Measurements from ENCODE around the gene PRKAG1. TPM values are rescaled to one million over a fixed set of nuclear protein-coding genes. Genes with fewer than 3 reads are reported as not detected.
"Not testable (repeated sequence)": the region's sequence is repeated elsewhere in the genome, so short reads cannot be mapped to it uniquely, and the experiment has no call there.

PRKAG1 gene
- 10 to 100 TPM; 64.9 to 82.7 (median 75.6) TPM for polyA plus RNA-seq (ENCODE audit: insufficient read depth in 1 of 5, insufficient read length in 5 of 5, low replicate concordance in 1 of 5)
- long read RNA-seq, donor 1, transcript PRKAG1-206 (12 exons, 1,699 nt) = major isoform, 10 of 12 reads
- long read RNA-seq, donor 1, partial matches to known transcripts = 0 of 12 reads
- long read RNA-seq, donor 1, other reads (novel, unspliced or antisense) = 0 of 12 reads
- long read RNA-seq, donor 2, transcript PRKAG1-206 (12 exons, 1,699 nt) = major isoform, 11 of 12 reads
- long read RNA-seq, donor 2, partial matches to known transcripts = 0 of 12 reads
- long read RNA-seq, donor 2, other reads (novel, unspliced or antisense) = 0 of 12 reads
- long read RNA-seq, donor 3, partial matches to known transcripts = 17 of 22 reads
- long read RNA-seq, donor 3, other reads (novel, unspliced or antisense) = 0 of 22 reads
- long read RNA-seq, donor 4, partial matches to known transcripts = 15 of 19 reads
- long read RNA-seq, donor 4, other reads (novel, unspliced or antisense) = 0 of 19 reads
- long read RNA-seq, donor 5, transcript PRKAG1-206 (12 exons, 1,699 nt) = major isoform, 6 of 7 reads
- long read RNA-seq, donor 5, partial matches to known transcripts = 0 of 7 reads
- long read RNA-seq, donor 5, other reads (novel, unspliced or antisense) = 0 of 7 reads
- long read RNA-seq, donor 6, transcript PRKAG1-206 (12 exons, 1,699 nt) = major isoform, 11 of 16 reads
- long read RNA-seq, donor 6, partial matches to known transcripts = 0 of 16 reads
- long read RNA-seq, donor 6, other reads (novel, unspliced or antisense) = 0 of 16 reads
- long read RNA-seq, donor 7, transcript PRKAG1-206 (12 exons, 1,699 nt) = major isoform, 8 of 18 reads
- long read RNA-seq, donor 7, partial matches to known transcripts = 7 of 18 reads
- long read RNA-seq, donor 7, other reads (novel, unspliced or antisense) = 0 of 18 reads
- long read RNA-seq, donor 8, partial matches to known transcripts = 5 of 8 reads
- long read RNA-seq, donor 8, other reads (novel, unspliced or antisense) = 0 of 8 reads

DNA sequence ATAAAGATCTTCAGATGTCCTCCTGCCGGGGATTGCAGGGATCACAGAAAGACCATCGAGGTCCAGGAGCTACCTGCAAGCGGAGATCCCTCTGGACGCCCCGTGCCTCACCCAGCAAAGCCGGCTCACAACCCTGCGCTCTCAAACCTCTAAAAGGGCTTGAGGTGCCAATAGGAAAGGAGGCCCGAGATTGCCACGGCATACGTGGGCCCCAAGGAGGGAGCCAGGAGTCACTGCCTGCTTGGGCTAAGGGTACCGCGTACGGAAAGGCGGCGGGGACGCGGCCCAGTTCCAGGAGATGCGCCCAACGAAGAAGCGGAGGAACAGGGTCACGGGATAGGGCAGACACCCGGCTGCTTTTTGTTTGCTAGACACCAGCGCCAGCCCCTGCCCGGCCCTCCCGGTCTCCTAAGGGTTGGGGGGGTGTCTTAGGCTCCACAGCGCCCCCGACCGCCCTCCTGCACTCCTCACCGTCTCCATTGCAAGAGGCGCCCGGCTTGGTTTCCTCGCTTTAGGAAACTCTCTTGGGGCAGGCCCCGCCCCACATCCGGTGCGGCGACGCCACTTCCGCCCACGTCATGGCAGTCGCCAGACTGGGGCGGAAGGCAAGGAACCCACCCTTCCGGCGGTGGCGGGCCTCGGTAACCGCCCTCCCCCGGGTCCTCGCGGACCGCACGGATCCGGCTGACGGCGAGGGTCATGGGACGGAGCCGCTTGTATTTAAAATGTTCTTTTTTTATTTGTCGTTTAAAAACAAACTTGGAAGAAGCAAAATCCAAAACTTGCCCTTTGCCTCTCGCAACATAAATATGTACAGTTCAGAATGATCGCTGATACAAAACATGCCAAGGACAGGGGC, at the start of gene PRKAG1:
Gene PRKAG1, minus strand, starts transcription at position 516 of the 859 bp plus-strand sequence. Its CDS starts 36 bp downstream, at position 480.
- peak; percentile 97 for DNase-seq

DNA sequence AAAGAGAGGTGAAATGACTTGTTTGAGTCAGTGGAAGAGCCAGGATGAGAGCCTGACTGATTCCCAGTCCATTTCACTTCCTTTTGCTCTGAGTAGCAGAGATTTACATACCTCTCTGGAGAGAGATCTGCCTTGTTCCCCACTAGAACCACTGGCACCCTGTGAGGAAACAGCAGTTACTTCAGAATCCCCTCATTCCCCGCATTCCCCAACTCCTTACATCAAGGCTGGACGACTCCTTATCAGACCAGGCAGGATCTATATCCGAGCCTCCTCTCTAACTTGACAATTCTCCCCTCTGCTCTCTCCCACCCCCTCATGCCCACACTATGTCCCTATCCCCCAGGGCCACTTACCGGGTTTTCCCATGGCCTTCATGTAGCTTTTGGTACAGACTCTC, 47.5 kb upstream of the PRKAG1 start:
- DNase-seq = no peak

DNA sequence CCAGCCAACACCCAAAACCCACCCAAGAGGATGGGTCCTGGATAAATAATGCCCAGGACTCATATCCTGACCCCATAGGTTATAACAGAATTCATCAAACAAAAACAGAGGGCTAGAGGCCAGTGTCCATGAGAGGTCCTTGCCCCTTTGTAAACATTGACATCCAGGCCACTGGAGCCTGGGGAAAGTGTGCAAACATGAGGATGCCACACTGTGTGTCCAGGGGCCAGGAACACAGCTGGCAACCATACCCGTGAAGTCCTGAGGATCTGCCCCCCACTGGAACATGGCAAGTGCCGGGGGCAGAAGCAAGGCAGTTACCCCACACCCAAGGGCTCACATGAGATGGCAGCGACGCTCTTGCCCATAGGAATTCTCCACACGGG, 46.2 kb upstream of the PRKAG1 start:
- no peak for DNase-seq

DNA sequence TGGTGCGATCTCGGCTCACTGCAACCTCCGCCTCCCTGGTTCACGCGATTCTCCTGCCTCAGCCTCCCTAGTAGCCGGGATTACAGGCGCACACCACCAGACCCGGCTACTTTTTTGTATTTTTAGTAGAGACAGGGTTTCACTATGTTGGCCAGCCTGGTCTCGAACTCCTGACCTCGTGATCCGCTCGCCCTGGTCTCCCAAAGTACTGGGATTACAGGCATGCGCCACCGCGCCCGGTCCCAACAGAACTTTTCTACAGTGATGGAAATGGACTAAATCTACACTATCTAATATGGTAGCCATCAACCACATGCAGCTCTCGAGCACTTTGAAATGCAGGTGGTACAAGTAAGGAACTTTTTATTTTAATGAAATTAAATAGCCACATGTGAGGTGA, 43.3 kb upstream of the PRKAG1 start:
- DNase-seq = not testable (repeated sequence)

DNA sequence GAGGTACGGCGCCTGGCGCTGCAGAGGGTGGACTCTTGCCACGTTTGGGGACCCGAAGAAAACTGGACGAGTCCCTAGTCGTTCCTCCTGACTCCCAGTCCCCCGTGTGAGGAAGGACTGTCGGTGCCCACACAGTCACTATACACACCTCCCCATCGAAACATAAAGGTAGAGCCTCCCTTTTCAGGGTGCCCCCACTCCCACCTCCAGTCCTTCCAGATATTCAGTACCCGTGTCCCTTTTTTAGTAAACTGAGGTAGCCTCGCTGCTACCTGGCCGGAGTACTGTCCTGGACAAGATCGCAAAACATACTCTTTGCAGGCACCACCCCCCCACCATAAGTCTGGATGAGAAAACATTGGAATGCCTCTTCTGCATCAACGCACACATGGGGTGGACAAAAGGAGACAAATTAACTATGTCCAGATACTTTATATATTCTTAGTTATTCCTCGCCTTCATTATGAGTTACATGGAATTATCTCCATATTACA, 42.6 kb upstream of the PRKAG1 start:
- DNase-seq = no peak

DNA sequence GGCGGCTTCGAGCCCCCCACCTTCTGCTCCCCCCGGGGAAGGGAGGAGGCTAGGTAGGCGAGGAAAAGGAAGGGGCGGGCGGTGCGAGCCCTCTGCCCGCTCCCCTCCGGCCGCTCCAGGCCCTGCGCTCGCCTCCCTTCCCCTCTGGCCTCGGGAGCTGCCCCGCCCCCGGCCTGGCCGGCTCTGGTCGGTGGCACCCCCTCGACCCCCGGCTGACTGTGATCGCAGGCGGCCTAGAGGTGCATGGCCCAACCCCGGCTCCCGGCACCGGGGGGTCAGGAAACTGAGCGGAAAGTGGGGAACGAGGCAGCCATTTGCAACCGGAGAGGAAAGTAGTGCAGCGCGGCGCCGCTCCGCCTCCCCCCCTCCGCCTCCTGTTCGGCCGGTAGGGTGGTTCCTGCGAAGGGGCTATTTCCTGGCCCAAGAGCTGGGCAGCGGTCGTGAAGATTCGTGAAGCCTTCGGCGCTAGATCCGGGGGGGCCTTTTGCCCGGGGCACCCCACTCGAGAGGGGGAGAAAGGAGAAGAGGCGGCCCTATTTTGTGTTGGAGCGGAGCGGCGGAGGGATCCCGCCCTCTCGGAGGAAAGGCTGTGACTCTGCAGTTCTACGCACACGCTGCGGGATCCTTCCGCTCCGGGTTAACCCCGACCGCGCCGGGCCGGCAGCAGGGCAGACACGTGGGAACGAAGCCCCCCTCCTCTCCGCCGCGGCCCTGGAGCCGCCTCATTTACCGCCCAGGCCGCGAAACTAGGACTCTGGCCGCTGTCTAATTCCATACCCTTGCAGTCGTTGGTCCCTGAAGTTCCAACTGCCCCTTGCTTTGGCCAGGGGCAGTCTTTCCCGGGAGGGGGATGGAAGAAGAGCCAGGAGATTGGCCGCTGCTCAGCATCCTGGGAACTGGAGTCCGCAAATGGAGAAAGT, 41.9 kb upstream of the PRKAG1 start, which contains the start of gene KMT2D:
Gene KMT2D, minus strand, starts transcription at position 558 of the 920 bp plus-strand sequence. CDS start 5,470 bp downstream, outside the sequence.
- peak; percentile 94 to 97 for DNase-seq

DNA sequence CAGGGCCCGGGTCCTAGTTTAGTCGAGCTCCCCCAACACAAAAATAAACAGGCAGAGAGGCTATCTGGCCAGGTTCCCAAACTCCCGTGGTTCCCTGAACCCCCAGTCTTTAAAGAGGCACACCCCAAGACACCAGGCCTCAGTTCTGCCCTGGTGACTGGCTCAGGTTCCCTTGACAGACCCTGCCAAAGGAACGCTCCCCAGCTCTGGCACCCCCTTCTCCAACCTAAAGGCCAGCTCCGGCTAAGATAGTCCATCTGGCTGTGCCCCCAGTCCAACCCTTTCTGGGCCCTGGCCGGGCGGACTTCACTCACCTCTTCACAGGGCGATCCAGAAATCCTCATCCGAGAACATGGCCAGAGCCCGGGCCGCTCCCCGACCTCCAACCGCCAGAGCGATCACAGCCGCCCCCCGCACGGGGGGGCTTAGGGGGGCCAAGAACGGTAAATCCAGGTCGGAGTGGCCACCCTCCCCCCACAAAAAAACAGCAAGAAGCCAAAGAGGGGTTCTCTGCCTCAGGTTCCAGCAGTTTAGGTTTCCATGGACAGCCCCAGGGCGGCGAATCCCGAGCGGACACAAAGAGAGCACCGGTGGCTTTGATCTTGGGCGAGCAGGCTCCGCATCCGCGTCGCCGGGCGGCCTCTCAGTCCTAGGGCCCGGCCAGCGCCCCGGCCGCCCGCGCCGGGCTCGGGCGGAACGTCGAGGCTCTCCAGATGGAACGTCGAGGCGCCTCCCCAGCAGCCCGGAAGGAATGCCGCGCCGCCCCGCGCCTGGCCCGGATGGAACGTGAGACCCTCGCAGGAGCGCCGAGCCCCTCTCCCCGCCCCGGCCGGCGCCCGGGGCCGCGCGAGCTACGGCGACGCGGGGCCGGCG, 41.0 kb upstream of the PRKAG1 start:
- peak in 1 of 2 donors; percentile 17 for DNase-seq

DNA sequence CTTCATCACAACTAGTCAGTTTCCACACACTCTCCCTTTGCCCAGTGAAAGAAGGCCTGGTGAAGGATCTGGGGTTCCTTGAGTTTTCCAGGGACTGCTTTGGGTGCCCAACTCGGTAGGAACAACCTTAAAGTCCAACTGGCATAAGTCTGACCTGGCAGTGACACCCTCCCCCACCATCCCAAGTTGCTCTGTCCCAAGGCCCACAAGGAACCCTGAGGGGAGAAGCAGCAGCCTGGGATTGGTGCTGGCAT, 40.4 kb upstream of the PRKAG1 start:
- no peak for DNase-seq

DNA sequence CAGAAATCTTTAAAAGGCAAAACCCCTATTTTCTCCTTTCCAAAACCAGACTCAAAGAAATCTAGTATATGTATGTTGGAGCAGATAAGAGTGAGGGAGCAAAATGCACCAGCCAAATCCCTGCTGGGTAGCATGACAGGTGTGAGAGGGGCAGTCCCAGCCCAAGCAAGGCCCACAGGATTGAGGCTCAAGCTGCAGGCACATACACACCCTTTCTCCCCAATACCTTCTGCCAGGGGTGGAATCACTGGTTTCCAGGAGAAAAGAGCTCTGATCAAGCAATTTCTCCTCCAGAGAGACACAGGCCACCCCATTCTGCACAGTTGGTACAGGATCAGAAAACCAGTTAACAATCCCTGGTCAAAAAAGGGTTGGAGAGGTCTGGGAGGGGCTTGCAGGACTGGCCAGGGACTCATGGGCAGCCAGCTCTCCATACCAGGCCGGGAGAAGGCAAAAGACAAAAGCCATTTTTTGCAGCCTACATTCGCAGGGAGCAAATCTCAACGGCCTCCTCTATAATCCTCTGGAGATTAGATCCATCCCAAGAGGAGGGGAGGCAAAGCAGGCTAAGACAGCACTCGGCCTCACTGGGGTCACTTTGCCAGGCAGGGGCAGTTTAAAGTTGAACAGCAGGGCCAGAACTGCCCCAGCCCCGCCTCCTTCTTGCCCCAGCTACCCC, 39.9 kb upstream of the PRKAG1 start:
- no peak for DNase-seq

DNA sequence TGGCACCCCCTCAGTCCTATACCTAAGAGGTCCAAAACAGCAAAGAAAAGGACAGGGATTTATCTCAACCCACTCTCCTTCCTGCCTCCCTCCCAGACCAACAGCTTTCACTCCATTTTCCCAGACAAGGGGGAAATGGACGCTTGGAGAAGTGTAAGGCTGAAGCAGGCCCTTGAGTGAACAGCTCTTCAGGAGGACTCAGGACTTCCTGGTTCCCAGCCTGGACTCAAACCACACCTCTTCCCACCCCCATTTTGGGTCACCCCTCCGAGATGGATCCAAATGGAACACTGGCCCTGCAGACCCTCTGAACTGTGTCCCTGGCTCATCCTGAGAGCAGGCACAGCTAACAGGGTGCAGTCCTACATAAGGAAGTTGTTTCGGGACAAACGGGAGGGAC, 39.3 kb upstream of the PRKAG1 start:
- DNase-seq = peak in 1 of 2 donors; percentile 26

DNA sequence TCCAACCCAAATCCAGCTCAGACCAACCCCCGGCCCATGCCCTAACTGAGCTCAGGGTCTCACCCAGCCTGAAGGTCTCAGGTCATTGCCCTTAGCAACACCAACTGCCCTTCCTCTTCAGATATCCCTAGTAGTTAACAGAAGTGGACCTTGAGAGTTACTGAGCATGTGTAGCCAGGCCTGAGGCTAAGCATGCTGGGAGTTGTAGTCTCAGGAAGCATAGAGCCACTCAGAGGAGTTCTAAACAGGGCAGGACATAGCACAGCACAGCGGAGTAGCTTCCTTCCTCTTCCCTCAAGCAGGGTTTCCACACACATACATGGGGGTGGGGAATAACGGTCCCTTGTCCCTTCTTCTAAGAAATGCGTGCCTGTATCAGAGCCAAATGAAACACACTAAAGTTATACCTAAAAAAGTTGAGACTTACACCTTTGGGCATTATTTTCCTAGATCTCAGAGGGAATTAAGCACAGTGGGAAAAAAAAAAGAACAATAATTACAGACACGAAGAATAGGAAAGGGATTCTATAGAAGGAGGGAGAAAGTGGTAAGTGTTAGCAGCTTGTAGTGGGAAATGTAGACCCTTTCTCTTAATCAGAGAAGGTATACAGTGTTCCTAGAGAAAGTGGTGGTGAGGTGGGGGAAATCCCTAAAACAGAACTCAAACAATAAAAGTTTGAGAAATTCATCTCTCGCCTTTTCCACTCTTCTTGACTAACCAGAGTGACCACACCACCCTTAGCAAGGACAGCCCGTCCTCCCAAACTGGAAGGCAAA, 37.6 kb upstream of the PRKAG1 start:
- DNase-seq = peak in 1 of 2 donors; percentile 26

DNA sequence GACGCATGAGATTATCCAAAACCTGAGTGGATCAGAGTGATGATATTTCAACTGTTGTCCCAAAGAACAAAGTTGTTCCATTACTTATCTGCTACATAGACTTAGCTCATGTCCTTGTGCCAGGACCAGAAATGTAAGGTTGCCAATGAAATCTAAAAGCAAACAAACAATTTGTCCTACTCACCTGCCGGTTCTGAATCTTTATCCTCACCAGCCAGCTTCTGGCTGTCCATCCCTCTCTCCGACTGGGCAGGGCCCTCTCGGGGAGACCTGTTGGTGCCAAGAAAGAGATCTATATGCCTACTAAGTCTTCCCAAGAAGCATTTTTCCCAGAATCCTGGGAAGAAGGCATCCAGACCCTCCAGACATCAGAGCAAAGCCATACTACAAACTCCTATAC, 36.5 kb upstream of the PRKAG1 start:
- DNase-seq = no peak

DNA sequence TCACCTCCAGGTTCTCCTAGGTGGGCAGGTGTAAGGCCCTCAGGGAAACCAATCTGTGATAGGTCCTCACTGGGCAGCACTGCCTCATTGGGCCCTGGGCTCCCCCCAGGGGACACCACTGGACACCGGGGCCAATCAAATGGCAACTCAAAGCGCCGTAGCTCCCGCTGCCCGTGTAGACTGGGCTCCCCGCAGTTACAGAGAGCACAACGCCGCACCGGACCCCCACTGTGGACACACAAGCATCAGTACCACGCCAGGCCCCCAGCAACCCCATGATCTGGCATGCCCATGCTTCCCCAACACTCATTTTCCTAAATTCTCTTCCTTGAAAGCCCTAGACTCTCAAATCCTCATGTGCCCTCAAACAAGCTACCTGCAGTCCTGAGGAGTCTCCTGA, 35.9 kb upstream of the PRKAG1 start:
- no peak for DNase-seq

DNA sequence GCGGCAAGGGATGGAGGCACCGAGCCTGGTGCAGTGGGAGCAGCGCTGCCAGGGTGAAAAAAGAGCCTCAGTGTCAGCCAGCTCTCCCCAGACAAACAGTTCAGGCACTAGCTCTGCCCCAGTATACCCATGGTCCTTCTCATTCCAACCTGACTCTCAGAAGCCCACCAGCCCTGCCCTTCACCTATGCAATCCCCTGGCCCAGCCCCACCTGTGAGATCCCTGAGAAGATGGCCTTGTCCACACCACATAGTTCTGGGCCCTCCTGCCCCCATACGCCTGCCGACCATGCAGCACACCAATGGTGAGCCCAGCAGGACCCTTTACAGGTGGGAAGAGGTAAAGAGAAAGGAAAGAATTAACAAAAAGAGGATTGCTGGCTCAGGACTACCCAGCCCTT, 35.5 kb upstream of the PRKAG1 start:
- no peak for DNase-seq

DNA sequence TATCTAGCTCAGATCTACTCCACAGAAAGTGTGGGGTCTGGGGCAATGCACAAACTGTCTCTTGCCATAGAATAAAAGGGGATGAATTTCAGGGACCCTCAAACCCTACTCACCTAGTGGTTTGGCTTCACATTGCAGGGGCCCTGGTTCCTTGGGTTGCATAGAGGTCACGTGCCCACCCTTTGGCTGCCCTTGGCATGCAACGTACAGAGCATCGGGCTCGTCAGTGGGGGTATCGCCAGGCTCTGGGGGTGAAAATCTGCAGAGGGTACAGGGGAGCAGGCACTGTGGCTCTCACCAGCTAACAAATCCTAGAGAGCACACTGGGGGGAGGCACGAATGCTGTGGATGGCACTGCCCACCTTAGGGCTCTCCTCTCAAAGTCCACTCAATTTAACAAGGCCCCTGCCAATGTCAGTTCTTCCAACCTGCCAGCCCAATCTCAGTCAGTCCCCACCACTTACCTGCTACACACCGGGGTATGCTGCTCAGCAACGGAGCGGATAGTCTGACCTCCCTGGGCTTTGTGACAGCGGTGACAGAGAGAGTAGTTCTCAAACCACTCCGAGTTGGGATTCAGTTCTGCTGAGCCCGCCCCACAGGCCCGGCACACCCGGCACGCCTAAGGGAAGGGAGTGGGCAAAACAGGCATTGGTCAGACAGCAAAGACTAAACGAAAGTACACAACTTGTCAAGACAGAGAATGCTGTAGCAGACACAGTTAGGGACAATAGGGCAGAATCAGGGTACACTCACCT, 34.1 kb upstream of the PRKAG1 start:
- DNase-seq = no peak

DNA sequence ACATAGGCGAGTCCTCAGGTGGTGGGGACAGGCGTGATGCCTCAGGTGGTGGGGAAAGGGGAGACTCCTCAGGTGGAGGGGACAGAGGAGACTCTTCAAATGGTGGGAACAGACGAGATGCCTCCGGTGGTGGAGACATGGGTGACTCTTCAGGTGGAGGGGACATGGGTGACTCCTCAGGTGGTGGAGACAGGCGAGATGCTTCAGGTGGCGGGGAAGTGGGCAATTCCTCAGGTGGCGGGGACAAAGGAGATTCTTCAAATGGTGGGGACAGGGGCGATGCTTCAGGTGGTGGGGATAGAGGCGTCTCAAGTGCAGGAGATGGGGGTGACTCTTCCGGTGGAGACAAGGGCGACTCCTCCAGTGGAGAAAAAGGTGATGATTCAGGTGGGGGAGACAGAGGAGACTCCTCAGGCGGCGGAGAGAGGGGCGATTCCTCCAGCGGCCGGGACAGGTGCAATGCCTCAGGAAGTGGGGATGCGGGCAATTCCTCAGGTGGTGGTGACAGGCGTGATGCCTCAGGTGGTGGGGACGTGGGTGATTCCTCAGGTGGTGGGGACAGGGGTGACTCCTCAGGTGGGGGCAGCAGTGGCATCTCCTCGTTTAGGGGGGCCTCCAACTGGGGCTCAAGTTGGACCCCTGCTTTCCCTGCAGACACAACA, 33.3 kb upstream of the PRKAG1 start:
- no peak for DNase-seq

DNA sequence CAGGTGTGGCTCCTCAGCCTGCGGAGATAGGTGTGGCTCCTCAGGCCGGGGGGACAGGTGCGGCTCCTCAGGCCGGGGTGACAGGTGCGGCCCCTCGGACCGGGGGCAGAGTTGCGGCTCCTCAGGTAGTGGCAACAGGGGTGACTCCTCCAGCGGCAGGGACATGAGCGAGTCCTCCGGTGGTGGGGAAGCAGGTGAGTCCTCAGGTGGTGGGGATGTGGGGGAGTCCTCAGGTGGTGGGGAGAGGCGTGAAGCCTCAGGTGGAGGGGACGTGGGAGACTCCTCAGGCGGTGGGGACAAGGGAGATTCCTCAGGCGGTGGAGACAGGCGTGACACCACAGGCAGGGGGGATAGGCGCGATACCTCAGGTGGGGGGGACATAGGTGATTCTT, 32.8 kb upstream of the PRKAG1 start:
- DNase-seq = no peak
